Mucosa of rectum (tissue), 2 donors: Measurements from ENCODE around the gene FDX2.

Source experiments
- H3K27ac ChIP-seq, 2 donors: one replicate each; pipeline ENCODE4 v1.7.0; 2013; ENCODE audit warnings: inconsistent platforms in 2 of 2, low read depth in 2 of 2, low read length in 2 of 2
- H3K27me3 ChIP-seq, 2 donors: one replicate each; pipeline ENCODE4 v1.7.0; 2013; ENCODE audit warnings: low read length in 2 of 2; ENCODE audit not compliant: control insufficient read depth in 2 of 2, insufficient read depth in 2 of 2
- H3K36me3 ChIP-seq, 2 donors: one replicate each; pipeline ENCODE4 v1.7.0; 2013; ENCODE audit warnings: low read length in 2 of 2; ENCODE audit not compliant: control insufficient read depth in 2 of 2, insufficient read depth in 2 of 2
- H3K4me1 ChIP-seq, 2 donors: one replicate each; pipeline ENCODE4 v1.7.0; 2013; ENCODE audit warnings: low read length in 2 of 2, mild to moderate bottlenecking in 1 of 2; ENCODE audit not compliant: control insufficient read depth in 2 of 2, insufficient read depth in 2 of 2
- H3K4me3 ChIP-seq, 2 donors: one replicate each; pipeline ENCODE4 v1.7.0; 2013; ENCODE audit warnings: low read length in 2 of 2
- H3K9ac ChIP-seq, 2 donors: one replicate each; pipeline ENCODE4 v1.7.0; 2013; ENCODE audit warnings: low read length in 2 of 2, low read depth in 1 of 2, mild to moderate bottlenecking in 1 of 2
- H3K9me3 ChIP-seq, 2 donors: one replicate each; pipeline ENCODE4 v1.7.0; 2013; ENCODE audit warnings: low read length in 2 of 2; ENCODE audit not compliant: control insufficient read depth in 2 of 2
- donor health status: healthy.
- donor health status: Normal muscosa, but diverticular disease.

FDX2 gene

DNA sequence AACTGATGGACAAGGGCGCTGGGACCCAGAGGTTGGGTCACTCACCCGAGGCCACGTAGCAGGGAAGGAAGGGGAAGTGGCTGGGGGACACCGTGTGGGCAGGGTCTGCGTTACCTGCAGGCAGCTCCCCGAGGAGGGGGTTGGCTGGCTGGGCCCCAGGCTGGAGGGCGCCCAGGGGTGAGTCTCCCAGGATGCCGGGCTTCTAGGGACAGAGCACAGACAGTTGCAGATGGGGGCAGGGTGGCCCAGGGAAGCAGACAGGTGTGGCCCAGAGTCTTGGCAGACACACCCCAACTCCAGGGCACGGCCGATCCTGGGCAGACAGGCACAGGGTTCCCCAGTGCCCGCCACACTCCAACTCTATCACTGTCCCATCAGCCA lies 5.6 kb upstream of the FDX2 start:
- Histone ChIP-seq H3K27ac (peak overlapping the region; percentile 85 to 95), H3K4me1 (peaks cover 24 to 25% of the 10 kb centered on the region in 2 donors), H3K27me3 (no peaks in the 10 kb centered on the region), H3K9ac (peak overlapping the region; percentile 4 to 75), H3K36me3 (peaks cover 32 to 54% of the 10 kb centered on the region in 2 donors), H3K9me3 (no peaks in the 10 kb centered on the region), H3K4me3 (peak overlapping the region; percentile 12 to 26)

DNA sequence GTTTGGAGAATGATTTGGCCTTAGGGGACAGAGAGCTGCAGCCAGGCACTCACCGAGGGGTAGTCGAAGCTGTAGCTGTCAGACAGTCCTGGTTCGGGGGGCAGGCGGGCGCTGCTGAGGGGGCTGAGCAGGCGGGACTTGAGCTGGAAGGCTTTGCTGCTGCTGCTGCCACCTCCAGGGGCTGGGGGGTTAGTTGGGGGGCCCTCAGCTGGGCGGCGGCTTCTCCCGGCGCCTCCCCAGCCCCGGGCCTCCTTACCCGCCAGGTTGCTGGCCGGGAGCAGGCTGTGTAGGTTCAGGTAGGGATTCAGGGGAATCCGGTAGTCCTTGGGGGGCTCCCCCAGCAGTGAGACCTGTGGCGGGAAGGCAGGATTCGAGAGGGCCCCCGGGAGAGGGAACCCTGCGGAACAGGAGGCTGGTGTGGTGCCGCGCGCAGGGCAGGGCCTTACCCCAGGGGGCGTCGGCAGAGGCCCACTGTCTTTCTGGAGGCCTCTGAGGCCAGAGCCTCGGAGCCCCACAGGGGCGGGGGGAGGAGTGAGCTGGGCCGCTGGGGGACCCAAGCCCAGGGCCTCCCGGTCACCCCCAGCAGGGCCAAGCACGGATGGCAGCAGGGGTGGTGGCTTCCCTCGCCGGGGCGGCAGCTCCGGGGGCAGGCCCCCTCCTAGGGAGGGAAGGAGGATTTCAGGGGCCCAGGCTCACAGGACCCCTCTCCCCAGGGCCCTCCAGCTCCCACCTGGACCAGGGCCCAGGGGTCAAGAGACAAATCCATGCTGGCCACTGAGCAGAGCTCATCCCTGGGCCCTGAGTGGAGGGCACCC lies 5.0 kb upstream of the FDX2 start:
- H3K27me3 ChIP-seq = no peaks in the 10 kb centered on the region
- peak overlapping the region; percentile 85 to 95 for H3K27ac ChIP-seq
- H3K4me1 ChIP-seq = peaks cover 25 to 29% of the 10 kb centered on the region in 2 donors
- peak overlapping the region in 1 of 2 donors; percentile 75 for H3K9ac ChIP-seq
- H3K9me3 ChIP-seq = no peaks in the 10 kb centered on the region
- peaks cover 31 to 48% of the 10 kb centered on the region in 2 donors for H3K36me3 ChIP-seq
- H3K4me3 ChIP-seq = peak overlapping the region in 1 of 2 donors; percentile 12

DNA sequence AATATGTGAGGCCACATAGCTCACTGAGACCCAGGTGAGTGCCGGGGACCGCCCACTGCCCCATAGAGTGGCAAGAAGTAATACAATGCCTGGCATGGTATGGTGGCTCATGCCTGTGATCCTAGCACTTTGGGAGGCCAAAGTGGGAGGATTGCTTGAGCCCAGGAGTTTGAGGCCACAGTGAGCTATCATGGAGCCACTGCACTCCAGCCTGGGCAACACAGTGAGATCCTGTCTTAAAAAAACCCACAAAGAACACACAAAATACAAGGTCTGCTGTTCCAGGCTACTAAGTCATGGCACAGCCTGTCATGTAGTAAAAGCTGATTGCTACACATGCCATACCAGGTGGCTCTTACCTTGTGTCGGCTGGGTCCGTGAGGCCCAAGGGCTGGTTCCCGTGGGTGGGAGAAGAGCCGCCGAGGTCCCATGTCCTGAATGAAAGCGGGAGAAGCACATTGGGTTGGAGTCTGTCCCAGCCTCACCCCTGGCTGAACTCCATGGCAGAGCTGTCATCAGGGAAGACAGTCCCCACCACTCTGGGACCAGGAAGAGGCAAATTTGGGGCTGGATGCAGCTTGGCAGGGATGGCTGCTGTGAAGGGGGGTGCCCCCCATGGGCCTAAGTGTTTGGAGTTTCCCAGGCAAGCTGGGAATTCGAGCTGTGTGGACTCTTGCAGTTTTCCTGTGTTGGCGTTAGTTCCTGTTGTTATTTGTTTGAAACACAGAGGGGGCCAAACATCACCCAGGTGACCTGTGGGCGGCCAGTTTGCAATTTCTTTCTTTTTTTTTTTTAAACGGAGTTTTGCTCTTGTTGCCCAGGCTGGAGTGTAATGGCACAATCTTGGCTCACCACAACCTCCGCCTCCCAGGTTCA lies 3.2 kb upstream of the FDX2 start:
- H3K27ac ChIP-seq = no peak overlapping the region
- peaks cover 29 to 30% of the 10 kb centered on the region in 2 donors for H3K4me1 ChIP-seq
- H3K9me3 ChIP-seq = no peaks in the 10 kb centered on the region
- H3K4me3 ChIP-seq = no peak overlapping the region
- H3K36me3 ChIP-seq = peaks cover 29 to 42% of the 10 kb centered on the region in 2 donors
- no peak overlapping the region for H3K9ac ChIP-seq
- H3K27me3 ChIP-seq = no peaks in the 10 kb centered on the region

DNA sequence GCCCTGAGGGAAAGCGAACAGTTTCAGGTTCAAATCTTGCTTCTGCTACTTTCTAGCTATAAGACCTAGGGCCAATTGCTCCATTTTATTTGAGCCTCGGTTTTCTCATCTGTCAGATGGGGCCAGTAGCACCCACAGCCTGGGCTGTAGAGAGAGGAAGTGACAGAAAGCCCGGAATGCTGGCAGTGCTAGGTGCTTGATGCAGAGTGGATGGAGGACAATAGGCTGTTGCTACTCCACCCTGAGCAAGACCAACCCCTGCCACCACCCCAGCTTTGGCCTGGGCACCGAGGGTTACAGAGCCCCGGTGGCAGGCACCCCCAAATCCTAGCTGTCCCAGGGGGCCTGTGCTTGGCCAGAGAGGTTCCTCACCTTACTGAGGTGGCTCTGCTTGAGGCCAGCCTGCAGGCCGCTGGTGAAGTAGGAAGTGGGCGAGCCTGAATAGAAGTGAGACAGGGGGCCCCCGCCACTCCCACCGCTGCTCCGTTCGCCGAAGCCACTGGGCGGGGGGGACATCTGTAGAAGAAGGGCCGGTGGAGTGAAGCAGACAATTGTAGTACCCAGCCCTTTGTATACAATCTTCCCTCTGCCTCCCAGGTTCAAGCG lies 2.1 kb upstream of the FDX2 start:
- Histone ChIP-seq H3K9me3 (no peaks in the 10 kb centered on the region), H3K4me1 (peaks cover 28% of the 10 kb centered on the region in 2 donors), H3K9ac (no peak overlapping the region), H3K27me3 (no peaks in the 10 kb centered on the region), H3K4me3 (no peak overlapping the region), H3K36me3 (peaks cover 29 to 37% of the 10 kb centered on the region in 2 donors), H3K27ac (no peak overlapping the region)

DNA sequence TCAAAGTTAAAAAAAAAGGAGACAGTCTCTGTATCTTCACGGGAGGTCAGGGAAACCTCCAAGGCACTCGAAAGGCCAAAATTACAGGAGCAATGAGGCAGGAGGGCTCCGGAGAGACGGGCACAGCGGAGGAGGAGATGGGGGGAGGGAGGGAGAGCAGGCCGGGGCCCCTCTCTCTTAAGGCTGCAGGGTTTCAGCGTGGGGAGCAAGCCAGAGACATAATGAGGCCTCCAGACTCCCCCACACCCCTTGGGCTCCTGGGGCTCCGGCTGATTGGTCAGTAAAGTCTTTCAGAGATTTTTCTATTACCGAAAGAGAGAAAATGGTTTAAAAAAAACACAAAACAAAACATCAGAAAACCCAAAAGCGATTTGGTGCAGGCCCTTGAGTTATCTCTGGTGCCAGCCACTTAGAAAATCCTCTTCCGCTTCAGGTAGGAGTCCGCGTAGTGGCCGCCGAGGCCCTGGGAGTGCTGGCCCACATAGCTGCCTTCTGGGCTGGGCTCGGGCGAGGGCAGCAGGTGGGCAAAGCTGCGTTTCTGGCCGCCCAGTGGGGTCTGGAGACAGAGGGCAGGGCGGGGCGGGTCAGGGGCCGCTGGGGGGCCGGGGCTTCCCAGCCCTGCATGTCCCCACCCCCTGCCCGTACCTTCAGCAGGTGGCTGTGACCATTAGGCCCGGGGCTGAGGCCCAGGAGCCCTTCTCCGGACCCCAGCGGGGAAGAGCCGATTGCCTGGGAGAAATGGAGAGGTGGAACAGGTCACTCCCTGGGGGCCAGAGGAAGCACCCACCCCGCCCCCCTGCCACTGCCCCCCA lies 1.4 kb upstream of the FDX2 start:
- peaks cover 26 to 32% of the 10 kb centered on the region in 2 donors for H3K36me3 ChIP-seq
- H3K4me3 ChIP-seq = no peak overlapping the region
- no peak overlapping the region for H3K9ac ChIP-seq
- H3K4me1 ChIP-seq = peaks cover 20 to 21% of the 10 kb centered on the region in 2 donors
- no peaks in the 10 kb centered on the region for H3K27me3 ChIP-seq
- no peak overlapping the region for H3K27ac ChIP-seq
- H3K9me3 ChIP-seq = no peaks in the 10 kb centered on the region

DNA sequence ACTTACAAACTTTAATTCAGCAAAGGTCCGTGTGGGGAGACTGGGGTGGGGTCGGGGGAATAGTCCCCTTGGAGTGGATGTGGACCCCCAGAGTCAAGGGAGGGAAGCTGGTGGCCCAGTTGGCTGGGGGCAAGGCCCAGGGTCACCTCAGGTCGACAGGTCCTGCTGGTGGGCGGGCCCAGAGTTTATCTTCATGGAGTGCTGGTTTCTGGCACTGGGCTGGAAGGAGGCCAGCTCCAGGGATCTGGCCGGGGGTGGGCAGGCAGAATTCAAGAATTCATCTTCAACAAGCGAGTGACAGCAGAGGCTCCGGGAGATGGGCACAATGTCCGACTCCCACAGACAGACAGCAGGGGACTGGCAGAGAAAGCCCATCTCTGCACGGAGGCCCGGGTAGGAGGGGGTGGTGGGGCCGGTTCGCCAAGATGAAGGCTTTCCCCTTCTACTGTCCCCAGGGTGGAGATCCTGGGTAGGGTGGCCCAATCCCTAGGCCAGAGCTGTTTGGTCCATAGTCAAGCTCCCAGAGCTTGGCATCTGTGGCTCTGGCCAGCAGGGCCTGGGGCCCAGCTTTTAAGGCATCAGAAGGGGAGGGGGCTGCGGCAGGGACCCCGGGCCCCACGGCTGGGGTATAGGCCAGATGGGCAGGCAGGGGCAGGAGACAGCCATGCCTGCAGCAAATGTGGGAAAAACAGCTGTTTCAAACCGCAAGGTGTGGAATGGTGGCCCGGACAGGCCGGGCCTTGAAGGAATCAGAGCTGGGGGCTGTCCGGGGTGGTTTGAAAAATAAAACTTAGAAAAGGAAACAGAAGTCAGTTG lies 622 bp upstream of the FDX2 start:
- Histone ChIP-seq H3K9me3 (no peaks in the 10 kb centered on the region), H3K4me1 (peaks cover 13% of the 10 kb centered on the region in 2 donors), H3K27me3 (no peaks in the 10 kb centered on the region), H3K9ac (peak overlapping the region in 1 of 2 donors; percentile 52), H3K27ac (peak overlapping the region in 1 of 2 donors; percentile 52), H3K36me3 (peaks cover 18 to 29% of the 10 kb centered on the region in 2 donors), H3K4me3 (peak overlapping the region; percentile 81 to 83)

DNA sequence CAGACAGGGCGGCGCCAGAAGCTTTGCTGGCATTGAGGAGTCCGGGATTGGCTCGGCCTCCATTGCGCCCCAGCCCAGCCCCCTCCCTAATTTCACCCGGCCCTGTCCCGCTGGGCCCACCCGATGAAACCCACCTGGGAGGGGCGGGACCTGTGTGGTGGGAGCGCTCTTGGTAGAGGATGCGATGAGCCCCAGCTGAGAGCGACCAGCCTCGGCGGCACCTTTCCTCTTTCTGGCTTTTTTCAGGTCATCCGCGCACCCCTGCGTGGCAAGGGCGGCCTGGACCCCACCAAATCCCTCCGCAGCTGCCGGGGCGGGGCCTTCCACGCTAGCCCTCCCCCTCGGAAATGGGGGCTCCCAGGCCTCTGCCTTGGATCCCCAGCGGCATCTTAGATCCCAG lies 6.4 kb downstream of the FDX2 start, which contains the start of gene ZGLP1:
TSS of gene ZGLP1 (minus strand) at position 393 of the 400 bp plus-strand sequence.
- no peak within 1 kb of the TSS for H3K4me3 ChIP-seq

DNA sequence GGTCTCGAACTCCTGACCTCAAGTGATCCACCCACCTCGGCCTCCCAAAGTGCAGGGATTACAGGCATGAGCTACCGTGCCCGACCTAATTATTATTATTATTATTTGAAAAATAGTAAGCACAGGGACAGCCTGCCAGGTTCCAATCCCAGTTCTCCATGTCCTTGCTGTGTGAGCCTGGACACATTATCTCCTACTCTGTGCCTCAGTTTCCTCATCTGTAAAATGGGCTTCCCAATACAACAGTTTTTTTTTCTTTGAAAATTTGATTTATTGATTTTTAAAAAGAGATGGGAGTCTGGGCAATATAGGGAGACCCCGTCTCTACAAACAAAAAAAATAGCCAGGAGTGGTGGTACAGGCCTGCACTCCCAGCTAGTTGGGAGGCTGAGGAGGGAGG lies 9.5 kb downstream of the FDX2 start:
- Histone ChIP-seq H3K27ac (no peak overlapping the region), H3K9me3 (no peaks in the 10 kb centered on the region), H3K4me1 (no peaks in the 10 kb centered on the region), H3K27me3 (no peaks in the 10 kb centered on the region), H3K9ac (no peak overlapping the region), H3K4me3 (no peak overlapping the region), H3K36me3 (no peaks in the 10 kb centered on the region)

More for the DNA sequence above, 6.4 kb downstream of the FDX2 start, which contains the start of gene ZGLP1:
- no peaks in the 10 kb centered on the region for H3K9me3 ChIP-seq
- H3K27ac ChIP-seq = no peak within 1 kb of the TSS
- H3K9ac ChIP-seq = no peak within 1 kb of the TSS
- no peaks in the 10 kb centered on the region for H3K27me3 ChIP-seq
- peaks cover 0 to 2% of the 10 kb centered on the region in 2 donors for H3K36me3 ChIP-seq
- no peaks in the 10 kb centered on the region for H3K4me1 ChIP-seq
